Stimulated activated CD8-positive, alpha-beta memory T cell treated with anti-CD3 and anti-CD28 coated beads, Interleukin-7, amount 100 ng/mL, for 48 hours (primary cell): ENCODE results near the gene NIPSNAP3A.

Source experiments
- DNase-seq, 2 donors: peaks; one replicate each; pipeline ENCODE4 v3.0.0-alpha.2; 2020; ENCODE audit warnings: low read depth in 1 of 2; ENCODE audit errors: extremely low read depth in 1 of 2

NIPSNAP3A gene

DNA sequence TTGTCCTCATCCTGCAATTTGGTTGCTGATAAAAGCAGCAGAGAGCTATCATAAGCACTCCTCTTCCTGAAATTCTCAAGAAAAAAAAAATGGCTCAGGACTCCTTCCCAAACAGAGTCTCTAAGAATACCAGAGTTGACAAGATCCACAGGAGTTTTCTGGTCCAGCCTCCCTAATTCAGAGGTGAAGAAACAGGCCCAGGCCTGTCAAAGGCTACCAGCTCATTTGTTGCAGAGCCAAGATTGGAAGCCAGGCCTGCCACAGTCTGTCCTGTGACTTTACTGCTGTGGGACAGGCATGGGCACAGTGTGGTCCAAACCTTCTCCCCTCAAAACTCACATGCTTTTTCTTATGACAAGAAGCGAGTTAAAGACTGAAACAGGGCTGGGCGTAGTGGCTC lies 58.0 kb downstream of the NIPSNAP3A start:
- no peak for DNase-seq

DNA sequence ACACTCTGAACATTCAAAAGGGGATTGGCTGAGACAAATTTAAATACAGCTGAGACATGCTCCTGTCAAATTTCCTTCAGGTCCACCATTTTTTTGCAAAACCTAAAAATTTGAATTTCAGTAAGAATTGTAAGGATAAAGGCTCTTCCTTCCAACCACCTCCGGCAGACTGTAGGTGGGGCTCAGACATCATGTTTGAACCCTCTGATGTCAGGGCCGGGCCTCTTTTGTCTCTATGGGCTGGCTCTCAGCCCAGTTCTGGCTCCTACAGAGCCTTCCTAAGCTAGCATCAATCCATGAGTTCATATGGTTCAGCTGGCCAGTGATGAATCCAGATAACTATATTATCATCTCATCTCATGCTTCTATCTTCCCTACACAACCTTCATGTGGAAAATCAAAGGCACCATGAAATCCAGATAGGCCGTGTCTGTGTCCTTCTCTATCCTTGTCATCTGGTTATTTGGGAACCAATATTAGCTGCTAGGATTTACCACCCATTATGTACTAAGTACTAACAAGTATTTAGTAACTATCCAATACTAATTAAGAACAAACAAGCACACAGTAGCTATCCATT lies 60.6 kb downstream of the NIPSNAP3A start:
- DNase-seq = no peak
